Uterus (tissue), 2 donors: ENCODE results near the gene HOMER3.

Source experiments
- CTCF ChIP-seq, 4 experiments: fragments of 200-600 bp in 2 of 4; fragments of 450-650 bp in 2 of 4; sonication (generic) in 2 of 4; IDR thresholded peaks; one replicate each; pipeline ENCODE4 v1.5.1; 2016 to 2019; ENCODE audit warnings: antibody characterized with exemption in 4 of 4, mild to moderate bottlenecking in 2 of 4, moderate library complexity in 1 of 4
- POLR2A ChIP-seq, 2 donors: fragments of 450-650 bp; IDR thresholded peaks; one replicate each; pipeline ENCODE4 v1.6.1; 2016; ENCODE audit warnings: antibody characterized with exemption in 2 of 2, mild to moderate bottlenecking in 1 of 2, moderate library complexity in 1 of 2

DNA sequence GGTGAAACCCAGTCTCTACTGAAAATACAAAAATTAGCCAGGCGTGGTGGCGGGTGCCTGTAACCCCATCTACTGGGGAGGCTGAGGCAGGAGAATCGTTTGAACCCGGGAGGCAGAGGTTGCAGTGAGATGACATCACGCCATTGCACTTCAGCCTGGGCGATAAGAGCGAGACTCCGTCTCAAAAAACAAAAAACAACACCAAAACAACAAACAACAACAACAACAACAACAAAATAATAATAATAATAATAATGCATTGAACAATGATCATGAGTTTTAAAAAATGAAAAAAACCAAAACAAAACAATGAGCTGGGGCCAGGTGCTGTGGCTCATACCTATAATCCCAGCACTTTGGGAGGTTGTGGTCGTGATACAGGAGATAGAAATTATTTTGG, 23.1 kb upstream of the HOMER3 start:
- TF ChIP-seq CTCF (IDR thresholded peaks at IDR 0.05) (no peak), POLR2A (IDR thresholded peaks at IDR 0.05) (no peak)
